NCI-H1048 (cell line): ENCODE data around the gene MEGF6.
"Not testable (repeated sequence)": the region's sequence is repeated elsewhere in the genome, so short reads cannot be mapped to it uniquely, and the experiment has no call there.

ENCODE experiments used
- DNase-seq: peaks from one replicate; lab custom pipeline; 2025; lab: John Stamatoyannopoulos, UW

Gene MEGF6

DNA sequence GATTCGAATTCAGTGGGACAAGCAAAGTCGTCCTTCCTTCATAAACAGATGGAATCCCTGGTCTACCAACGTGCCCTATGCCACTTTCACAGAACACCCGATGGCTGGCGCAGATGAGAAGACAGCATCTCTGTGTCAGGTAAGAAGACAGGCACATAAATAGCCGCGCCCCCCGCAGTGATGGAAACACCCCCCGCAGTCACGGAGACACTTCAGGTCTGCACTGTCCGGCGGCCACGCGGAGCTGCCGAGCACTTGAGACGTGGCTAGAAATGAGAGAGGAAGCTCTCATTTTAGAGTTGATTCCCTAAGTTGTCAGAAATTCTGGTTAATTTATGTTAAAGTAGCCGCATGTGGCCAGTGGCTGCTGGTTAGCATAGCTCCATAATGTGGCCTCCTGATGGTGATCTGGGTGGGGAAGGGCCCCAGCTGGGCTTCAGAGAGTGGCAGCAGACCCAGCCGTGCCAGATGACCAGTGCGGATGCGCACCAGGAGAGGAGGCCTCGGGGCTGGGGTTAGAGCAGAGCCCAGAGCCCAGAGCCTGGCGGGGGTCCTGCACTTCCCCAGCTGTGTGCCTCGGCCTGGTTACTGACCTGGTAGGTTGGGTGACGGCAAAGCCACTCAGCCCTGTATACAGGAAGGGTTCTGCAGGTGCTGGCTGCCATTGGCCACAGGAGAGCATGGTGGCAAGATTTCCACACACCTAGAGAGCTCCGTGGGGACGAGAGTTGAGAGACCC, 16.4 kb upstream of the MEGF6 start:
- no peak for DNase-seq

DNA sequence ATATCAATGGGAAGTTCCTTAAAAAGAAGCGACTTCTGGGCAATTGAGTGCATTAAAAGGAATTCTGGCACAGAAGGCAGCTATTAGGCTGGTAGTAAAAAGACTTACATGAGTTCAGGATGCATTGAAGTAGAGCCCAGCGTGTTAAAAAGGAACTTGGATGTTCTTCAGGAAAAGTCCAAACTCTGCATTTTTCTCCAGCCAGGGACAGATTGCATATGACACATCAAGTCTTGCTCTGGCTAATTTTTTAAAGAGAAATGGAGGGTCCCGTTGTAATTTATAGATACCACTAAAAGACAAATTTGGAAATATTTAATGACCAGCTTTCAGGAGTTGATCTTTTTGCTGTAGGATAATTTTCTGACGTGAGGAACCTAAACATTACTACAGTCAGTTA, 14.7 kb upstream of the MEGF6 start:
- DNase-seq = no peak

- no peak for DNase-seq
Observed at GRCh38 chr1:3625151-3625907, 14.0 kb upstream of the MEGF6 start.

- peak; percentile 89 for DNase-seq
Observed at GRCh38 chr1:3624200-3625136, 13.2 kb upstream of the MEGF6 start, which contains the start of gene TPRG1L. TPRG1L (plus strand) TSS chr1:3625015; CDS start chr1:3625073, 58 bp downstream.

GRCh38 chr1:3623441-3624199, 12.3 kb upstream of the MEGF6 start:
- no peak for DNase-seq

DNA sequence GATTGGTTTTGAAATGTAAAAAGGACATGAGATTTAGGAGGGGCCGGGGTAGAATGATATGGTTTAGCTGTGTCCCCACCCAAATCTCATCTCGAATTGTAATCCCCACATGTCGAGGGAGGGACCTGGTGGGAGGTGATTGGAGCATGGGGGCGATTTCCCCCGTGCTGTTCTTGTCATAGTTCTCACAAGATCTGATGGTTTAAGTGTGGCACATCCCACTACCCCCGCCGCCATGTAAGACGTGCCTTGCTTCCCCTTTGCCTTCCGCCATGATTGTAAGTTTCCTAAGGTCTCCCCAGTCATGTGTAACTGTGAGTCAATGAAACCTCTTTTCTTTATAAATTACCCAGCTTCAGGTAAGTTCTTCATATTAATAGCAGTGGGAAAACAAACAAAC, 10.8 kb upstream of the MEGF6 start:
- DNase-seq = not testable (repeated sequence)

- not testable (repeated sequence) for DNase-seq
Observed at GRCh38 chr1:3621151-3621671, 9.9 kb upstream of the MEGF6 start.

DNA sequence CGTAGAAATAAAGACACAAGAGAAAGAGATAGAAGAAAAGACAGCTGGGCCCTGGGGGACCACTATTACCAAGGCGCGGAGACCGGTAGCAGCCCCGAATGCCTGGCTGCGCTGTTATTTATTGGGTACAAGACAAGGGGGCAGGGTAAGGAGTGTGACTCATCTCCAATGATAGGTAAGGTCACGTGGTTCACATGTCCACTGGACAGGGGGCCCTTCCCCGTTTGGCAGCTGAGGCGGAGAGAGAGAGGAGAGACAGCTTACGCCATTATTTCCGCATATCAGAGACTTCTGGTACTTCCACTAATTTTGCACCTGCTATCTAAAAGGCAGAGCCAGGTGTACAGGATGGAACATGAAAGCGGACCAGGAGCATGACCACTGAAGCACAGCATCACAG, 9.4 kb upstream of the MEGF6 start:
- DNase-seq = no peak

DNA sequence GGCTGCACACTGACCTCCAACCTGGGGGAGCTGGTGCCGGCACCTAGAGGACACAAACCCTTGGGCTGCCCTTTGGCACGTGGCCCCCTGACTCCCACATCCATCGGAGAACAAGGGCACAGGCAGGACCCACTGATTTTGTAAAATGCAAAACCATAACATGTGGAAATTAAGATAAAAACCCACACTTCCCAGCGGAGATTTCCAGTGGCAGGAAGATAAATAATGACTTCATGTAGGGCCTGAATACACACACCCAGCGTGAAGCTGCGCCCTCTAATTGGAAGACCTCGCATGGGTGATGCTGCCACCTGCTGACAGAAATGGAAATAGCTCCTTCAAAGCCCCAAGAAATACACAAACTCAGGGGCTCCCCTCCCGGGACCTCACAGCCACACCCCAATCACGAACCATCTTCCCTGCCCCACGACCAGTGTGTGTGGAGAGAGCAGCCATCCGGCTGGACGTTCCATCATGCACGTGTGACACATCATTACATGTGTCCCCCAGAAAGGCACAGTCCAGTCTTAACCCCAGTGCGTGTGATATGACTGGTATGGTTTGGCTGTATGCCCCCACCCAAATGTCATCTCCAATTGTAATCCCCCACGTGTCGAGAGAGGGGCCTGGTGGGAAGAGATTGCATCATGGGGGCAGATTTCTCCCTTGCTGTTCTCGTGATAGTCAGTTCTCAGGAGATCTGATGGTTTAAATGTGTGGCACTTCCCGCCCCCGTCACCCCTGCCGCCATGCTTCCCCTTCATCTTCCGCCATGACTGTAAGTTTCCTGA, 7.8 kb upstream of the MEGF6 start:
- DNase-seq = no peak

GRCh38 chr1:3618531-3618880, 7.2 kb upstream of the MEGF6 start:
- DNase-seq = no peak

GRCh38 chr1:3617806-3618345, 6.6 kb upstream of the MEGF6 start:
- DNase-seq = no peak

DNA sequence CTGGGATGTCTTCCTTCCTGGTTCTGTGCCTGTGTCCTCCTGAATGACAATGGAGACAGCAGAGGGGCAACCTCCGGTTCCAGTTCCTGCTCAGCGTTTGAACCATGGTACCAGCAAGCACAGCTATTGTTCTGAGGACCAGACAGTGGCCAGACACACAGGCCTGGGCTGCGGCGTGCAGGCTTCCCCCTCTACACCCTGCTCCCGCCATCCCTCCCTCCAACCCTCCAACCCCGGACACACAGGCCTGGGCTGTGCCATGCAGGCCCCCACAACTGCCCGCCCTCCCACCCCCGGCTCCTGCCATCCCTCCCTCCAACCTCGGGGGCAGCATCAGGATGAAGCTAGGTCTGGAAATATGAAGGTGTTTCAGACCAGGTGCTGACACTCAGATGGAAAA, 5.6 kb upstream of the MEGF6 start:
- no peak for DNase-seq

DNA sequence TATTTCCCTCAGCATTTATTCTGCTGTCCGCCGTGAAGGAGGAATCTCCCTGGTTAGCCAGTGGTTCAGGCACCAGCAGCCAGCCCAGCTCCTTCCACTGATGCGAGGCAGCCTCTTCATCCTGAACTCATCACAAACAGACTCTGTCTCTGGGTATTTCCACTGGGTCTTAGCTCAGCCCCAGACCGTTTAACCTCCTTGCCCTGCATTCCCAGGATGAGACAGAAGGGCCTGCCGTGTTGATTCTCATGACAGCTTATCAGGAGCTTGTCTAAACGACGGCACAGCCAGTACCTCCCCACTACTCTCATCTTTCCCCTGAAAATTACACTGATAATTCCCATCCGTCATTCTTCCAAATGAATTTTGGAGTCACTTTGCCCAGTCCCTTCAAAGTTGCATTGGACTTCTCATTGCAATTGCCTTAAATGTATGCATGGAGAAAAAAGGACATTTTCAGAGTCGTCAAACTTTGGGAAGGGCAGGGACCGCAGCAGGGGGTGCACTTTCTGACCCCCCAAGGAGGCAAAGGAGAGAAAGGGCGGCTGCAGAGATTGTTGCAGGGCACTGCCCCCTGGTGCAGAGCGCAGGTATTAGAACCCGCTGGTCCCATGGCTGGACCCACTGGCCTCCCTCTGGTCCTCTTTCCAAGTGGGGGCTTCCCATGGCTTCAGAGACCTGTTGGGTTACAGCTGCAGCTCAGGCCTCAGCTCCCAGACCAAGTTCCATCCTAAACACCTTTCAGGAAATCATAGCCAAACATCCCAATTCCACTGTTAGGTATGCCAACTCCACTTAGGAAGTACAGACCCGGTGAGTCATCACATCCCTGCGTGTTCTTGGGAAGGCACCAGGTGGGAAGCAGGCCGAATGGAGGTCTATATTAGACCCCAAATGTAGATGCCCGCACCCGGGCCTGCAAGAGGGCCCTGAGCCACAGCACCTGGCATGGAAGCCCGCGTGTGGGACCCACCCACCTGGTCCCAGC, 3.7 kb upstream of the MEGF6 start:
- DNase-seq = no peak

- DNase-seq = no peak
Observed at GRCh38 chr1:3612123-3612522, 815 bp upstream of the MEGF6 start.

GRCh38 chr1:3610527-3611169, 660 bp downstream of the MEGF6 start:
- no peak for DNase-seq

DNA sequence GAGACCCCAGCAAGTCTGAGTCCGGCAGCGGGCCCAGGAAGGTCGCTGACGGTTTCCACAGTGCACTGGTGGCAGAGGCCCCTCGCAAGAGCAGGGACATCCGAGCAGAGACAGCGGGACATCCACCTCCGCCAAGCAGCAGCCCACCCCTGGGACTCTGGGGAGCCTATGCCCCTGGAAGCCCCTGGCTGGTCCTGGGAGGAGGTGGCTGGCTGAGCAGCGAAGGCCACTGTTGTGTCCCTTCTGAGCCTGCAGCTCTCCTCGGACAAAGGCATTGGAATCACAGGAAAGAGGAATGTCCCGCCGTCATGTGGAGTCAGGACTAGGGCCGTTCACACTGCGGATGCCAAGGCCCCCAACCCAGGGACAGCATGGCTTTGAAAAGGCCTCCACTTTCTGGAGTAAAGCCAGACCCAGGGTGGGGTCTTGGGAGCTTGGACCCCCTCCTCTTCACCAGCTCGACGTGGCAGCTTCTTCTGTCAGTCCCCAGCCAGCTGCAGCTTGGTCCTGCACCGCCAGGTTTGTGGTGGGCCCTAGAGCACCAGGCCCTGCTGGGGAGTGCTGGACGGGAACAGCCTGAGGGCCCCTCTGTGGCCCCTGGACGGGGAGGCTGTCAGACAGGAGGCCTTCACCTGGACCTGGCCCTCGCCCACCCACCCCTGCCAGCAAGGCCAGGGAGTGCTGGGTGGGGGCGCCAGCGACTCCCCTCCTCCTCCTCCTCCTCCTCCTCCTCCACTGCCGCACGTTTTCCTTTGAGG, 1.4 kb downstream of the MEGF6 start:
- no peak for DNase-seq

- no peak for DNase-seq
Observed at GRCh38 chr1:3609016-3609768, 2.1 kb downstream of the MEGF6 start.
